CD4-positive, alpha-beta T cell treated with Interleukin-4 for 4 hours (primary cell): Measurements from ENCODE around the gene ACTR2.
"Not testable (repeated sequence)": the region's sequence is repeated elsewhere in the genome, so short reads cannot be mapped to it uniquely, and the experiment has no call there.

Experiments used
- DNase-seq: peaks from one replicate; pipeline ENCODE4 v3.0.0-alpha.2; 2020

ACTR2 gene

DNA sequence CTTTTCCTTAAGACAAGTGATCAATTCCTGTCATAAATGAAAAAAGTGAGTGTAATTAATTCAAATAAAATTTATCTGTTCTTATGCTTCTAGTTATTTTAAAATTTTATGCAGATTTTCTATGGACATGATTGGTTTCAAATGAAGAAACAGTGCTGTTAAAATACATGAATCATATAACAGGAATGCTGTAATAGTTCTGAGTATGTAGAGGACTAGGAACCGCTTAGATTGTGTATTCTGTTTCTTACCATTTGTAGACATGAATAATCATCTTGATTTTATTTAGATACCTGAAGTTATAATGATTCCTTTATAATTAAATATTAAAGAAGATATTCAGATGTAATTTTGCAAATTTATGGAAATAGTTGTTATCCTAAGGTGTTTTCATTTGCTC is 3.5 kb downstream of the ACTR2 start:
- no peak for DNase-seq

DNA sequence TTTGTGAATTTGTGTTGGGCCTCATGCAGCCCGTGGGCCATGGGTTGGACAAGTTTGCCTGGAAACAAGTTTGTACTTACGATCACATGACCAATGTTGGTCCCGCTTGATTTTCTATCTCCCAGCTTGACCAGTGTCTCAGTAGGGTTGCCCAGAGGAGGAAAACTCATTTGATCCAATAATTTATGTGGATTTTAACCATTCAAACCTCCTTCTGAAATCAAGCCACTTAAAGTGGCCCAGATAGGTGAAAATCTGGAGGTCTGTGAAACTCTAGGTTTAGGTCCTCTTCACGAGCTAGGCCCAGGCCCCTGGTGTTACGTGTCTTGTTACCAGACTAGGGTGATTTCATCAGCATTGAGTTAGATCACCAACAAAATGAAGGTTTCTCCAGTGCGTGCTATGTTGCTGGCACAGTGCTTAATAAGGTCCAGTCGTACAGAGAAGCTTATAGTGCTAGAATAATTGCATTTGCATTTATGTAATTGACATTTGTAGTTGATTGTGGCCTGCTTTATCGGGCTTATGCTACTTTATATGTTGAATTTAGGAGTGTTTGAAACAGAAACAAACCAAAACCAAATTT is 4.4 kb downstream of the ACTR2 start:
- peak; percentile 11 for DNase-seq

DNA sequence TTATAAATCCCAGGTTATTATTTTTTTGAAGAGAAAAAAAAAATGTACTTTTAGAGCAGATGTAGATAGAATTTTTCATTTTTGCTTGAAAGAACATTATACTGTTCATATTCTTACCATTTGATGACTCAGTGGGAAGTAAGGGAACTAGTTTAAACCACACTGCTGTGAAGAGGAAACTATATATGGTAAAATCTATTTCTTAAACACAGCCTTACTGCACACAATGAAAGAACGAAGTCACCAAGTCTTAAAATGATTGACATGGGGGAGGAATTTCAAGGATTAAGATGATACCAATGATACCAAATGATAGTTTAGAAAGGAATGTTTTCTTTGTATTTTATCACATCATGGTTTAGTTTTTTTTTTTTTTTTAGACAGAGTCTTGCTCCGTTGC is 5.0 kb downstream of the ACTR2 start:
- DNase-seq: peak; percentile 40

DNA sequence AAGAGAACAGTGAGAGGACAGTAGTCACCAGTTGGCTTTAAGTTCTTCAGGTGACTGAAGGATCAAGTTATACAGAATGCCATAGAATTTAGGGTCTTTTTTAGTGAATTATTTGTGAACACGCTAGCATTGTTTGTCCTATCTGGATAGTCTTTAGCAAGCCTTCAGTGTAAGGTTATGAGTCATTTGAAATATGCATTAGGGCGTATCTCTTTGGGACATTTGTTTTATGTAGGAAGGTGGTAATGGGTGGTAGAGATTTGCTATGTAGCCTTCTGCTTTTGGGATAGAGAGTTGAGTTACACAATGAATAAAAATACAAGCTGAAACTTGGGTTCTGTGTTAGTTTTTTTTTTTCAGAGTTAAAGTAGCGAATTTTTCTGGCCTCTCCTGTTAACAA is 13.0 kb downstream of the ACTR2 start:
- DNase-seq: no peak

DNA sequence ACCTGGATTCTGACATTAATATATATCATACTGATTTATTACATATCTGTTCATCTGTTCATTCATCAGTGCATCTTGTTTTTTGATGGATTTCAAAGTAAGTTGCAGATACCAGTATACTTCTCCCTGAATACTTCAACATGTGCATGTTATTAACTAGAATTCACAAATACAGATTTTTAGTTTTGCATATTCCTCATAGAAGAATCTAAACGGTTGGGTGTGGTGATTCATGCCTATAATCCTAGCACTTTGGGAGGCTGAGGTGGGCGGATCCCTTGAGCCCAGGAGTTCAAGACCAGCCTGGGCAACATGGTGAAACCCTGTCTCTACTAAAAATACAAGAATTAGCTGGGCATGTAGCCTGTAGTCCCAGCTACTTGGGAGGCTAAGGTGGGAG is 16.8 kb downstream of the ACTR2 start:
- DNase-seq: not testable (repeated sequence)

DNA sequence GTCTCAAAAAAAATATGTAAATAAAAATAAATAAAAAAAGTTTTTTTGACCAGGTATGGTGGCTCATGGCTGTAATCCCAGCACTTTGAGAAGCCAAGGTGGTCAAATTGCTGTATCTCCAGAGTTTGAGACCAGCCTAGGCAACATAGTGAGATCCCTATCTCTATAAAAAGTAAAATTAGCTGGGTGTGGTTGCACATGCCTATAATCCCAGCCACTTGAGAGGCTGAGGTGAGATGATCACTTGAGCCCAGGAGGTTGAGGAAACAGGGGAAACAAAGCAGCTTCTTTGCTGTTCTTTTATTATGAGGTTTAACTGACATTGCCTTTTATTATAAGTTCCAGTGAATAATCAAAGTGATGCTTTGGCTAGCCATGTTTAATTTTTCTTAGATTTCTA is 25.0 kb downstream of the ACTR2 start:
- no peak for DNase-seq

DNA sequence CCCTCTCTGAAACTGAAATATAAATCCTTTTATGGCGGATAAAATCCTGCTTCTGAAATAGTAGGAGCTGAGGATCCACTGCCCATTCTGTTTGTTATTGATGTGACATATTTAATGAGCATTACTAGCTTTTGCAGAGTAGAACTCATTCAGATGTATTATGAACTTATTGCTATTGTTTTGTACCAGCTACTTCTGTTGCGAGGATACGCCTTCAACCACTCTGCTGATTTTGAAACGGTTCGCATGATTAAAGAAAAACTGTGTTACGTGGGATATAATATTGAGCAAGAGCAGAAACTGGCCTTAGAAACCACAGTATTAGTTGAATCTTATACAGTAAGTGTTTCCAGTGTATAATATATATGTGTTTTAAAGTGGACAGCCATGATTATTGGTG is 27.7 kb downstream of the ACTR2 start:
- no peak for DNase-seq

DNA sequence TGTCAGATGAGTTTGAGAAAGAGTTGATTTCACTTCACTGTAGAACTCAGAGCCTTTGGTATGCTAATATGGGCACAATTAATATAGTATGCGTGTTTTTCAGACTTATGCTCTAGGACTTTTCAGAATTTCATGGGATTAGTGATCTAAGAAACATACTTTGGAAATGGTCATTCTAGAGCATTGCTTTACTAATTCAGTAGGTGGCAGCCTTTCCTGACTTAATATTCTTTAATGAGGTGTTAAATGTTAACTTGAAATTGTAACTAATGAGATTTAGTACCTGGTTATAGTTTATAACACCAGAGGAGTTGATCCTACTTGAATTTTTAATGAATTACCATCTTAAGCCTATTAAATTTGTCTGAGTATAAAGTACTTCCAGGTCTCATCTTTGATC is 28.4 kb downstream of the ACTR2 start:
- no peak for DNase-seq

DNA sequence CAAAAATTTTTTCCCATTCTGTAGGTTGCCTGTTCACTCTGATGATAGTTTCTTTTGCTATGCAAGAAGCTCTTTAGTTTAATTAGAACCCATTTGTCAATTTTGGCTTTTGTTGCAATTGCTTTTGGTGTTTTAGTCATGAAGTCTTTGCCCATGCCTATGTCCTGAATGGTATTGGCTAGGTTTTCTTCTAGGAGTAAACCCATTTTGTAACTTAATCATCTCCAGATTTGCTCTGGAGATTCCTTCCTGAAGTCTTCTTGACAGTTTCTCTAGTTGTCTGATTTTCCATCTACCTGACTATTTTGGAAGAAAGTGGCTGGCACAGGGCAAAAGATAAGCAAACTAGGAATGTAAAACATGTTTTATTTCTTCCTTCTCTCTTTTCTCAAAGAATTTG is 30.2 kb downstream of the ACTR2 start:
- not testable (repeated sequence) for DNase-seq

DNA sequence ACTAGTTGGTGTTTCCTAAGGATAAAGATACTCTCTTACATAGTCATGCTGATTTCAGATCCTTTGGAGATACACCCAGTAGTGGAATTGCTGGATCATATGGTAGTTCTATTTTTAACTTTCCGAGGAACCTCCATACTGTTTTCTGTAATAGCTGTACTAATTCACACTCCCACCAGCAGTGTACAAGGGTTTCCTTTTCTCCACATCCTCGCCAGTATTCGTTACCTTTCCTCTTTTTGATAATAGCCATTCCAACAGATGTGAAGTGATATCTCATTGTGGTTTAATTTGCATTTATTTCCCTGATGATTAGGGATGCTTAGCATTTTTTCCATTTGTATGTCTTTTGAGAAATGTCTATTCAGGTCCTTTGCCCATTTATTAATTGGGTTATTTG is 34.0 kb downstream of the ACTR2 start:
- DNase-seq: no peak

DNA sequence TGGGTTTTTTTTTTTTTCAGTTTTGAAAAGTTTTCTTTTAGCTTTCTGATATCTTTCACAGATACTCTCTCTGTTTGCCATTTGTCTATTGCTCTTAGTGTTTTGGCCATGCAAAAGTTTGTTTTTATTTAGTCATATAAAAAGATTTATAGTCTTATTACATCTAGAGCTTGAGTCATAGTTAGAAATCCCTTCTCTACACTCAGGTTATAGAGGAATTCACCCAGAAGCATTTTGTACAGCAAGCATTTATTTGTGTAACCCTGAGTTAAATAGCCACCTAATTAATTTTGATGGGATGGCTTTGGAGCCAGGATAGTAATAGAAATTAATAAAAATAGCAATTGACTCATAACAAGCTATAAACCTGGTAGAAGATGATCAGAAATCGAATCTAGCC is 35.6 kb downstream of the ACTR2 start:
- DNase-seq: no peak

DNA sequence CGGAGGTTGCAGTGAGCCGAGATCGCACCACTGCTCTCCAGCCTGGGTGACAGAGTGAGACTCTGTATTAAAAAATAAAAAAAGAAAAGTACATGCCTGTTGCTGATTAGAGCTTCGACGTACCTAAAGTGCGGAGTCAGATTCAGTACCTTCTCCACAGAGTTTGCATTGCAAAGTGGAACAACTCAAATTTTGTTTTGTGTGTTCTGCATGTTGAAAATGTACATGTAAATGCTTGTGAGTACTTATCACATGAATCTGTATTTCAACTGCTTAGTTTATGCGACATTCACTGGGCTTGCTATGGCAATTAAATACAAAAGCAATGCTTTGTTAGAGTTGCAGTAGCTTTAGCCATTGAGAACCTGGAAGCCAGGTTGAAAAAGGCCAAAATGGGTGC is 36.4 kb downstream of the ACTR2 start:
- DNase-seq: no peak

DNA sequence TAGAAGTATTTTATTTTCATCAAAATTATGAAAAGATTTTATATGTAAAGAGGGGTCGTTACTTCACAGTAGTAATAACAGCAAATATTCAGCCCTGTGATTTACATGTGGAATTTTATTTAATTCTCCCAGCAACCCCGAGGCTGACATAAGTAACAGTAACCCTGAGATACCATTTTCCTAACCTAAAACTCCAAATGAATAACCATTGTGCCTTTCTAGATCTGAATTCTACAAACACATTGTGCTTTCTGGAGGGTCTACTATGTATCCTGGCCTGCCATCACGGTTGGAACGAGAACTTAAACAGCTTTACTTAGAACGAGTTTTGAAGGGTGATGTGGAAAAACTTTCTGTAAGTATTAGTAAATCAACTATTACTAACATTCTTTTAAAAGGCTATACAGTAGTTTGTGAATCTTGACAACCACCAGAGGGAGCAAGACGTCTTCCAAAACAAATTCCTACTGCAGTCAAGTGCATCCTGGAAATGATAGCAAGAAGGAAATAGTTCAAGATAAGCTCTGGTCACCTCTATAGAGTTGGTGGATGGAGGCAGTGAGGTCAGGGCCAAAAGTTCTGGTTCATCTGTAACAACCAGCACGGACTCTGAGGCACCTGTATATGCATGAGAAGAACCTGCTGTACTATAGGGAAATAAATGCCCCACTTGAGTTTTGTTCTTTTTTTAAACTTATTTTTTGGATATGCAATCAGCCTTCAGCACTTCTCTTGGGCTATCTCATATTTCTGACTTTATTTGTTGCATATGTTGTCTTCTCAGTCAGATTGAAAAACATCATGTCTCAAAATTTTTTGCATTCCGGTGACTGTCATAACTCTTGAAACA is 37.4 kb downstream of the ACTR2 start:
- peak; percentile 27 for DNase-seq

DNA sequence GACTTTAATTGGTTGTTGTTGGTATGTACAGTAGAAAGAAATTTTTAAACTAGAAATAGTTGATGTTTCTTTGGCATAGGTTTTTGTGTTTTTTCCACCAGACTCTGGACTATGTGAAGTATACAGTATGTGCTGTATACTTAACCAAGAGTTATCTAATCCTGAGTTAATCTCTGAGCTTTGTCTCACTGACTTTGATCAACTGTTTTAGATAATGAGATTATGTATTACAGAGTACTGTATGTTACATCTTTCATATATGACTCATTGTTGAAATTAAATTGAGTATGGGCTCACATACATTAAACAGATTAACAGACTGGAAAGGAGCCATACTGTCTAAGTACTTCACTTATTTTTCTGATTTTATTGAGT is 38.0 kb downstream of the ACTR2 start:
- DNase-seq: no peak

DNA sequence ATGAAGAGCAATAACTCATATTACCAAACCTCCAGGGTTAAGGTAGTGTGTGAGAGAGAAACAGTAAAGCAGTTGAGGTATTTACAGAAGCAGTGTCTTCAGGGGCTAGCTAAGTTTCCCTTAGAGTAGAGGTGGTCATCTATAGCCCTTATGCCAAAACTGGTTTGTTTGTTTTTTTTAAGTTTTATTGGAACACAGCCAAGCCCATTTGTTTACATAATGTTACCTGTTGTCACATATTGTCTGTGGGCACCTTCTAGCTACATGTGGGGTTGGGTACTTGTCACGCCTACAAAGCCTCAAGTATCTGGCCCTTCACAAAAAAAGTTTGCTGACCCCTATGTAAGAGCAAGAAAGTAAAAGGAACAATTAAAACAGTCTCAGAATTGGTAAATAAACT is 39.4 kb downstream of the ACTR2 start:
- no peak for DNase-seq

DNA sequence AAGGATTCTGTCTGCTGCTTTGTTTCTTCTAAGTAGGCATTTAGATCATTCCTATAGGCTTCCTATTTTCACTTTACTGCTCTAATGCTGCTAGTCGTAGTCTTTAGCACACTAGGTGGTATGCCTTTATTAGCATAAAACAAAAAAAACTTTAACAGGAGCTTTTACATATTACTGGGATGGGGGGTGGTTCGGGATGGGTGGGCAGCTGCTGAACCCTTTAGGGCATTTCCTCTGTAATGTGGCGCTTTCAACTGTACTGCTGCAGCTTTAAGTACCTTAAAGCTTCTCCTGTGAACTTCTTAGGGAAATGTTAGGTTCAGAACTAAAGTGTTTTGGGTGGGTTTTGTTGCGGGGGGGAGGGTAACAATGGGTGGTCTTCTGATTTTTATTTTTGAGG is 41.3 kb downstream of the ACTR2 start:
- no peak for DNase-seq

DNA sequence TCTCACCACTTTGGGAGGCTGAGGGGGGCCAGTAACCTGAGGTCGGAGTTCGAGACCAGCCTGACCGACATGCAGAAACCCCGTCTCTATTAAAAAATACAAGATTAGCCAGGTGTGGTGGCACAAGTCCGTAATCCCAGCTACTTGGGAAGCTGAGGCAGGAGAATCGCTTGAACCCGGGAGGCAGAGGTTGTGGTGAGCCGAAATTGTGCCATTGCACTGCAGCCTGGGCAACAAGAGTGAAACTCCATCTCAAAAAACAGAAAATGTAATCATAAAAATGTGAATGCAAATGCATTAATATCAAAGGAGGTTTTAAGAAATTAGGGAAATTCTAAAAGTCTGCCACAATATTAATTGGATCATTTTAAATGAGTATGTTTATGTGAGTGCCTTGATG is 45.7 kb downstream of the ACTR2 start:
- no peak for DNase-seq

DNA sequence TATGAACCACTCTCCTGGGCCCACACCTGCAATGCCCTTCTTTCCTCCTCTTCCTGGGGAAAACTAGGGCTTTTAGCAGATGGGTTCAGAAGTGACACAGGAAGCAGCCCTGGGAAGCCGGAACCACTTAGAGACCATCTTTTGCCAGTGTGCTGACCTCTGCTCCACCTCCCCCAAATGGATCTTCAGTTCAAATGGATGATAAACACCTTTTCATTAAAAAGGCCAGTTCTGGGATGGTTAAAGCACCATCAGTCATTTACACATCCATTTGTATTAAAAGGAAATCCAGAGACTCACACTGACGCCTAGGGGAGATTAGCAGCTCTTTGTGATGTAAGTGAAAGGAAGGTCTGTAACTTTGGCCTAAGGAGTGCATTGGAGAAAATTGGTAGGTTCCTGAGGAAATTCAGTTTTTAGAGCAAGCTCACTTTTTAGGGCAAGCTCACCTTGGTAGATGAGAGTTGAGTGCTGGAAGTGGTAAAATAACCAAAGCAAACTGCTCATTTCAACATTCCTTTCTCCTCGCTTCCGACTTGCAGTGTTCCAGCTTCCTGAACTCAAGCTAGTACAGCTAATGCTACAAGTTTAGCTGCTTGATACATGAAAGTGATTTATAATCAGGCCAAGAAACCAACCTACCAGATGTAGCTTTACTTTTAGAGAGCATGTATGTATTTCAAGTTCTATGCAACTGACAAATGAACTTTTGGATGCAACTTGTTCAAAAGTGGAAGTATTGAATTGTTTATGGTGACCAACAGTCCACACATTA is 47.7 kb downstream of the ACTR2 start:
- no peak for DNase-seq

DNA sequence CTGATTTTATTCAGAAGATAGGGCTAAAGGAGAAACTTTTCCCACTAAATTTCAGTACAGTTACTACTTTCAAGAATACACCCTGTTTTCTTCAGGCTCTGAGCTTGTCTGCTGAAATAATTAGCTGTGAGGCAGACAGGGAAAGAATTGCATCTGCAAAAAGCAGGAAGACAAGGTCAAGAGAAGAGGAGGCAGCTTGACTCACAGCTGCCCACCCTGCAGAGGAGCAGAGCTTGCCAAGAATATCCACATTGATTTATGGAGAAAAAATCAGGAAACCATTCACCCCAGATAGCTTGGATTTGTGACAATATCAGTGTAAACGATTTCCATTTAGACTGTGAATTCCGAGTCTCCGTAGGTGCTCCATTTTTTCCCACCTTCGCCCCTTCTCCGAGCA is 49.0 kb downstream of the ACTR2 start:
- DNase-seq: no peak

DNA sequence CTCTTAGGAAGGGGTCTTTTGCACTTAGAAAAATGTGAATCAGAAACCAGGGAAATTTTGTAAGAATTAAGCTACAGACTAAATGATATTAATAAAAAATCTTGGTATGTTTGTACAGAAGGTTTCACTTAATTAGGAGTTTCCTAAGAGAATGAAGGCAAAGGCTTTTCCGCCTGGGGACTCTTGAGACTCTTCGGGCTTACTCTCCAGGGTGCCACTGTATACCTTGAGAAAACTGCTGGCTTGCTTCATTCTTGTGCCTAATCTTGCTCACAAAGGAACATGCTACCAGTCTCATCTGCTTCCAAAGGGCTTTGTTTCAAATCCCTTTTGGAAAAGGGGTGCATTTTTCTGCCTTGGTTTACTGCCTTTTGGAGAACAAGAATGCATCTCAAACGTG is 49.5 kb downstream of the ACTR2 start:
- DNase-seq: no peak

DNA sequence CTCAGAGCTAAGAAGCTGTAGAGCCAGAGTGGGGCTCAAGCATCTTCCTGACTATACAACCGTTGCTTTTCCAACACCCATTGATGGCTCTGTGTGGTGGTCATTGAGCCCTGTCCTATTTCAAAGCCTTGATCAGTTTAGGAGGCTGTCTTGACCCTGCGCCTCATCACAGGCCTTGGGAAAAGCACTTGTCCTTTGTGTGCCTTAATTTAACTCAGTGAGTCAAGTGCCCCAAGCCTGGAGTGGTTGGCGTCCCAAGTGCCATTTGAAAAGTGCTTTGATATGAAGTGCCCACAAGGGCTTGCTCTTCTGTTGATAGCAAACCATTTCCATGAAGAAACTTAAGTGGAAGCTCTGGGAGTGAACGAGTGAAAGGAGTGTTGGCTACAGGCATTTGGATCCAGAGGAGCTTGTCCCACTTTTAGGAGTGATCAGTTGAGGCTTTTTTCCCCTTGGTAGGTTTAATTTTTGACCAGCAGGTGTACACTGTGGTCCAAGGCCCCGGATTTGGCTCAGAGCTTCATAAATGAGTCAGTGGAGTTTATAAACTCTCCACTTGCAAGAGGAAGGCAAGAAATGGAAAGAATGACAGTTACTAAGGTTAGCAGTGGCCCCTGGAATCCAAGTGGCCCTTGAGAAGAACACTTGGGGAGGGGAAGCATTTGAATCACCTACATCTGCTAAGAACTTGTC is 50.3 kb downstream of the ACTR2 start:
- DNase-seq: no peak

DNA sequence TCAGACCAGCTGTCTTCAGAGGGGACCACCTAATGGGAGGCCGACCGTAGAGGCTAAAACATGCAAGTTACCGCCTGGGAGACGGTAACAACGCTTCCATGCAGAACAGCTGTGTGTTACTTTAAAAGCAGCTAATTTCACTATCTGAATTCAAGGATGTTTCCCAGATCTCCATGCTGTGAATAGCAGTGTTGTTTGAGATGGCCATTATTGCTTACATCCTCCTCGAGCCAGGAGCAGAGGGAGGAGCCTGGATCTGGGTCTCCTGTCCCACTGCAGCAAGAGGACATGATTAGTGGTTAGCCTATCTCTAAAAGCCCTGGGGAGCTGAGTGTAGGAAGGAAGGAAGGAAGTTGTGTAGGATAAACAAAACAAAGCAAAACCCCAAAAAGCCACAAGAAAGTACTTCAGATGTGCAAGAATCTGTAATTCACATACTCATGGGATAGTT is 50.9 kb downstream of the ACTR2 start:
- DNase-seq: no peak

DNA sequence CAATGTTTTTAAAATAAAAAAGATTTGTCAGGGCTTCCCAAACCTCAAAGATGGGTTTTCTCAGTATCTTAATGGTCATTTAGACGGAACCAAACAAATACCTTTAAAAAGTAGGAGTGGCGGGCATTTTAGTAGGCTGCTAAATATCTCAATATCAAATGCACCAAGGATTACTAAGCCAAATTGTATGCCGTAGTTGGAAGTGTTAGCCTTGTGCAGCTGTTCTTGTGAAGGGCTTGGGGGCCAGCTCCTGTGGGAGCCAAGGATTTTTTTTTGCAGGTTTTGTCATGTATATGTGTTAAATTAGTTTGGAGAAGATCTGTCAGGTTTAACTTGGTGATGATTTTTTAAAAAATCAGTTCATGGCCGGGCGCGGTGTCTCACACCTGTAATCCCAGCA is 52.1 kb downstream of the ACTR2 start:
- DNase-seq: no peak
